ENCODE measurements around the gene AKNA. TPM values are rescaled to one million over a fixed set of nuclear protein-coding genes. Genes with fewer than 3 reads are reported as not detected.

The AKNA gene
- total and polyA plus RNA-seq, 7 experiments from 2014 or later: 20.5 to 403 (median 347) TPM

- no peaks in the 10 kb centered on the region for H3K9me3 ChIP-seq (ENCODE audit: control insufficient read depth in 2 of 3, low read length in 3 of 3)
- H3K4me1 ChIP-seq (ENCODE audit: control insufficient read depth in 2 of 2, insufficient read depth in 2 of 2, low read length in 2 of 2): no peaks in the 10 kb centered on the region
- POLR2A ChIA-PET: interaction anchor here (1.0 to 33.8 kb wide), 4 partner anchors 9 to 49 kb away, joined by 3 to 978 read pairs (median 6); partner anchors contain the start of gene AKNA
- H3K4me3 ChIP-seq (ENCODE audit: low read length): no peak overlapping the region
- Mint-ChIP-seq H3K36me3 (peaks cover 9 to 67% (median 33%) of the 10 kb centered on the region in 5 donors), H3K4me3 (no peak overlapping the region), H3K27ac (peak overlapping the region in 6 of 9 donors; percentile 14 to 83 (median 56)), H3K9me3 (no peaks in the 10 kb centered on the region), H3K4me1 (peaks cover 8 to 46% (median 20%) of the 10 kb centered on the region in 7 donors), H3K27me3 (no peaks in the 10 kb centered on the region)
- peak overlapping the region; percentile 37 for H3K27ac ChIP-seq (ENCODE audit: low read depth, low read length)
- peaks cover 55 to 98% (median 89%) of the 10 kb centered on the region in 3 experiments for H3K36me3 ChIP-seq (ENCODE audit: control insufficient read depth in 2 of 3, insufficient read depth in 3 of 3, low read length in 3 of 3)
- DNase-seq: no peak
- intact Hi-C loops (cut with micrococcal nuclease): no loop called here
- no peak for ATAC-seq
- CTCF ChIA-PET: interaction anchor here (0.6 kb wide), 1 partner anchor 276 kb away, joined by 3 read pairs; no protein-coding TSS in a partner anchor
- H3K27me3 ChIP-seq (ENCODE audit: control insufficient read depth in 2 of 2, insufficient read depth in 2 of 2, low read length in 2 of 2): no peaks in the 10 kb centered on the region
Measured at GRCh38 chr9:114341991-114342390, 45.8 kb downstream of the AKNA start.

- ChIA-PET CTCF (interaction anchor here (0.6 to 3.4 kb wide), 2 partner anchors 53 to 277 kb away, joined by 3 to 10 read pairs; no protein-coding TSS in a partner anchor), POLR2A (interaction anchor here (1.0 to 1.8 kb wide), 3 partner anchors 10 to 27 kb away, joined by 3 to 6 read pairs (median 3); no protein-coding TSS in a partner anchor)
- intact Hi-C loops (cut with micrococcal nuclease): no loop called here
- H3K27me3 Mint-ChIP-seq: no peaks in the 10 kb centered on the region
- peak overlapping the region; percentile 37 for H3K27ac ChIP-seq (ENCODE audit: low read depth, low read length)
- peak overlapping the region in 8 of 9 donors; percentile 10 to 83 (median 52) for H3K27ac Mint-ChIP-seq
- H3K9me3 Mint-ChIP-seq: no peaks in the 10 kb centered on the region
- H3K36me3 ChIP-seq (ENCODE audit: control insufficient read depth in 2 of 3, insufficient read depth in 3 of 3, low read length in 3 of 3): peaks cover 49 to 97% (median 82%) of the 10 kb centered on the region in 3 experiments
- no peak overlapping the region for H3K4me3 ChIP-seq (ENCODE audit: low read length)
- DNase-seq (no peak), ATAC-seq (no peak)
- no peaks in the 10 kb centered on the region for H3K27me3 ChIP-seq (ENCODE audit: control insufficient read depth in 2 of 2, insufficient read depth in 2 of 2, low read length in 2 of 2)
- peak overlapping the region in 1 of 10 donors; percentile 58 for H3K4me3 Mint-ChIP-seq
- no peaks in the 10 kb centered on the region for H3K4me1 ChIP-seq (ENCODE audit: control insufficient read depth in 2 of 2, insufficient read depth in 2 of 2, low read length in 2 of 2)
- H3K9me3 ChIP-seq (ENCODE audit: control insufficient read depth in 2 of 3, low read length in 3 of 3): no peaks in the 10 kb centered on the region
- H3K36me3 Mint-ChIP-seq: peaks cover 4 to 65% (median 28%) of the 10 kb centered on the region in 5 donors
- peaks cover 8 to 42% (median 20%) of the 10 kb centered on the region in 7 donors for H3K4me1 Mint-ChIP-seq
Measured at GRCh38 chr9:114341152-114341830, 46.5 kb downstream of the AKNA start.

DNA sequence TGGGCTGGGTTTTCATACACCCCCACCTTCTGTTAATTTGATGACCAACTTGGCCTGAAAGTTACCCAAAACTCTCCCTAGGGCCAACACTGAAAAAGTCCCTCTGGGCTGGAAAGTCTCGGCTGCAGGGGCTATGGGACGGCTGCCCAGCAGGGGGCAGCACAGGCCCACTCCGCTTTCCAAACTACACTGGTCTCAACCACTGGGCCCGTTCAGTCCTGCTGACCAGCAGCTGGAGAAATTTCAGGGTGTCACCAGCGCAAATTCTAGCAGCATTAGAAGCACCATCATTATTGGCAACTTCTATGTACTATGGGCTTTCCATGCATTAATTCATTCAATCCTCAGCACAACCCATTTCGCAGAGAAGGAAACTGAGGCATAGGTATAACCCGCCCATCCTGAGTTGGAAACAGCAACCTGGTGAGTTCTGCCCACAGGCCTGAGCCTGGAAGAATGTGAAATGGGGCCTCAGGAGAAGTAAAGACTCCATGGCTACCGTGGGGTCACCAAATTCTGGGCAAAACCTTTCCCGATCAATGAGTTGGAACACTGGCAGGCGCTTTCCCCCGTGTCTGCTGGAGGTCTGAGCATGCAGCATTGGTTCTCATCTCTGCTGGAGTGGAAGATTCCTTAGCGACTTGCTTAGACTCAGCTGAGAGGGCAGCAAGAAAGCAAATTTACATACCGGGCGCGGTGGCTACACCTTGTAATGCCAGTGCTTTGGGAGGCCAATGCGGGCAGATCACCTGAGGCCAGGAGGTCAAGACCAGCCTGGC is 48.5 kb downstream of the AKNA start:
- H3K27ac ChIP-seq (ENCODE audit: low read depth, low read length): peak overlapping the region; percentile 14
- no peak overlapping the region for H3K4me3 Mint-ChIP-seq
- peak overlapping the region in 6 of 9 donors; percentile 15 to 76 (median 67) for H3K27ac Mint-ChIP-seq
- H3K9me3 Mint-ChIP-seq: no peaks in the 10 kb centered on the region
- intact Hi-C loops (cut with micrococcal nuclease): loop anchor here (1.0 to 10.0 kb wide), 9 partner anchors 13 to 315 kb away; partner anchors contain the start of genes TEX53 (in 1 of the 2) and WHRN (in 1 of the 2)
- ATAC-seq (peak; percentile 83), DNase-seq (peak in 8 of 9 donors; percentile 19 to 64 (median 50))
- H3K4me1 ChIP-seq (ENCODE audit: control insufficient read depth in 2 of 2, insufficient read depth in 2 of 2, low read length in 2 of 2): no peaks in the 10 kb centered on the region
- H3K4me3 ChIP-seq (ENCODE audit: low read length): no peak overlapping the region
- no peaks in the 10 kb centered on the region for H3K9me3 ChIP-seq (ENCODE audit: control insufficient read depth in 2 of 3, low read length in 3 of 3)
- peaks cover 8 to 37% (median 17%) of the 10 kb centered on the region in 7 donors for H3K4me1 Mint-ChIP-seq
- peaks cover 33 to 93% (median 64%) of the 10 kb centered on the region in 3 experiments for H3K36me3 ChIP-seq (ENCODE audit: control insufficient read depth in 2 of 3, insufficient read depth in 3 of 3, low read length in 3 of 3)
- ChIA-PET POLR2A (interaction anchor here (1.0 to 1.7 kb wide), 5 partner anchors 15 to 58 kb away, joined by 3 to 5 read pairs (median 3); no protein-coding TSS in a partner anchor), CTCF (interaction anchor here (0.7 to 3.4 kb wide), 8 partner anchors 15 to 314 kb away, joined by 3 to 10 read pairs (median 3); no protein-coding TSS in a partner anchor)
- peaks cover 7 to 70% (median 25%) of the 10 kb centered on the region in 5 donors for H3K36me3 Mint-ChIP-seq
- no peaks in the 10 kb centered on the region for H3K27me3 Mint-ChIP-seq
- H3K27me3 ChIP-seq (ENCODE audit: control insufficient read depth in 2 of 2, insufficient read depth in 2 of 2, low read length in 2 of 2): no peaks in the 10 kb centered on the region

GRCh38 chr9:114338187-114338586 is 49.6 kb downstream of the AKNA start:
- Mint-ChIP-seq H3K27ac (peak overlapping the region in 6 of 9 donors; percentile 50 to 76 (median 63)), H3K27me3 (no peaks in the 10 kb centered on the region), H3K4me3 (no peak overlapping the region), H3K36me3 (peaks cover 7 to 65% (median 17%) of the 10 kb centered on the region in 5 donors), H3K4me1 (peaks cover 5 to 31% (median 8%) of the 10 kb centered on the region in 7 donors), H3K9me3 (no peaks in the 10 kb centered on the region)
- Histone ChIP-seq H3K9me3 (ENCODE audit: control insufficient read depth in 2 of 3, low read length in 3 of 3) (no peaks in the 10 kb centered on the region), H3K27ac (ENCODE audit: low read depth, low read length) (peak overlapping the region; percentile 50), H3K27me3 (ENCODE audit: control insufficient read depth in 2 of 2, insufficient read depth in 2 of 2, low read length in 2 of 2) (no peaks in the 10 kb centered on the region), H3K4me3 (ENCODE audit: low read length) (no peak overlapping the region), H3K36me3 (ENCODE audit: control insufficient read depth in 2 of 3, insufficient read depth in 3 of 3, low read length in 3 of 3) (peaks cover 26 to 82% (median 53%) of the 10 kb centered on the region in 3 experiments), H3K4me1 (ENCODE audit: control insufficient read depth in 2 of 2, insufficient read depth in 2 of 2, low read length in 2 of 2) (no peaks in the 10 kb centered on the region)
- DNase-seq (no peak), ATAC-seq (no peak)
- intact Hi-C loops (cut with micrococcal nuclease): loop anchor here (2.0 to 10.0 kb wide), 4 partner anchors 15 to 317 kb away; partner anchors contain the start of genes TEX53 (in 1 of the 2) and WHRN (in 1 of the 2)
- CTCF ChIA-PET: interaction anchor here (0.8 to 3.4 kb wide), 8 partner anchors 23 to 315 kb away, joined by 3 to 10 read pairs (median 4); no protein-coding TSS in a partner anchor
- POLR2A ChIA-PET: interaction anchor here (0.6 to 1.7 kb wide), 6 partner anchors 33 to 1110 kb away, joined by 3 to 5 read pairs (median 4); partner anchors contain the start of gene AKNA

DNA sequence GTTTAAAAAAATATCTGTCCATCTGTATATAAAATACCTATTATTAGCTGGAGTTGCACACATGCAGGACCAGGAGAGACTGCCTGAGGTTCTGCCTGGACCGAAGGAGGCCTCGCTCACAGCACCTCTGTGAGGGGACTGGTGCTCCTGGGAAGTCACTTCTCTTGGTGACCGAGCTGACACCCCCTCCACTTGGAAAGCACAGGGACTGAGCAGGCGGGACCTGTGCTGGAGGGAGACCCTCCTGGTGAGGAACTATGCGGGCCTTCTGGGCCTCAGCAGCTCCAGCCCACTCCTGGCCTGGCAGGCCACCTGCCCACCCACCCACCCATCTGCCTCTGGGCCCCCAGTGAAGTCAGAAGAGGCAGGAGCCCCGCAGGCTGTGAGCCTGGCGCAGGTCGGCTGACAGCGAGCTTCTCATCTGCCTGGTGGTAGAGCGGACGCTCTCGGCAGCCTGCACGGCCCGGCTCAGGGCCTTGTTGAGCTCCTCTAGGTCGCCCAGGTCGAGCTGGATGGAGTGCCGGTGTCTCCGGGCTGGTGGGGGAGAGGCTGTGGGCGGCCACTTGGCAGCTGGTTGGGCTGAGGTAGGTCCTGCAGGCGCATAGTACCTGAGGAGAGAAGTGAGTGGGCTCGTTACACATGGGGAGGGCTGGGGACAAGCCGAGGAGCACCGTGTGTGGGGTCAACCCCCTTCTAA is 50.9 kb downstream of the AKNA start:
- no peaks in the 10 kb centered on the region for H3K27me3 Mint-ChIP-seq
- ChIA-PET CTCF (interaction anchor here (1.2 kb wide), 1 partner anchor 50 kb away, joined by 3 read pairs; the partner anchor contains the start of gene AKNA), POLR2A (interaction anchor here (1.0 to 1.7 kb wide), 3 partner anchors 27 to 61 kb away, joined by 3 to 5 read pairs (median 4); no protein-coding TSS in a partner anchor)
- no peaks in the 10 kb centered on the region for H3K9me3 Mint-ChIP-seq
- DNase-seq: no peak
- H3K36me3 ChIP-seq (ENCODE audit: control insufficient read depth in 2 of 3, insufficient read depth in 3 of 3, low read length in 3 of 3): peaks cover 26 to 70% (median 43%) of the 10 kb centered on the region in 3 experiments
- intact Hi-C loops (cut with micrococcal nuclease): loop anchor here (5.0 to 10.0 kb wide), 2 partner anchors 170 to 318 kb away; partner anchors contain the start of genes TEX53 (in 1 of the 2) and WHRN (in 1 of the 2)
- no peaks in the 10 kb centered on the region for H3K9me3 ChIP-seq (ENCODE audit: control insufficient read depth in 2 of 3, low read length in 3 of 3)
- ATAC-seq: no peak
- H3K4me1 Mint-ChIP-seq: peaks cover 4 to 29% (median 7%) of the 10 kb centered on the region in 7 donors
- peaks cover 7 to 59% (median 17%) of the 10 kb centered on the region in 5 donors for H3K36me3 Mint-ChIP-seq
- no peak overlapping the region for H3K4me3 Mint-ChIP-seq
- H3K27ac ChIP-seq (ENCODE audit: low read depth, low read length): no peak overlapping the region
- H3K4me1 ChIP-seq (ENCODE audit: control insufficient read depth in 2 of 2, insufficient read depth in 2 of 2, low read length in 2 of 2): no peaks in the 10 kb centered on the region
- no peaks in the 10 kb centered on the region for H3K27me3 ChIP-seq (ENCODE audit: control insufficient read depth in 2 of 2, insufficient read depth in 2 of 2, low read length in 2 of 2)
- peak overlapping the region in 6 of 9 donors; percentile 12 to 68 (median 40) for H3K27ac Mint-ChIP-seq
- H3K4me3 ChIP-seq (ENCODE audit: low read length): no peak overlapping the region

Data from naive thymus-derived CD4-positive, alpha-beta T cell (primary cell).